Uterus (tissue), 4 donors: ENCODE measurements around the gene SYCP2. TPM values are rescaled to one million over a fixed set of nuclear protein-coding genes. Genes with fewer than 3 reads are reported as not detected.

Experiments used
- DNase-seq, 2 donors: peaks; one replicate each; pipeline ENCODE4 v3.0.0-alpha.2; 2019 to 2020
- H3K27ac ChIP-seq, 2 donors: fragments of 200-600 bp; sonication (generic); 1 replicate in 1 of 2; 2 replicates in 1 of 2; pipeline ENCODE4 v1.5.1; 2016 to 2018
- H3K27me3 ChIP-seq, 2 donors: fragments of 200-600 bp; sonication (generic); one replicate each; pipeline ENCODE4 v1.5.1; 2018 to 2019; ENCODE audit warnings: control low read depth in 1 of 2
- H3K36me3 ChIP-seq, 2 donors: fragments of 200-600 bp; sonication (generic); one replicate each; pipeline ENCODE4 v1.5.1; 2019; ENCODE audit warnings: control low read depth in 1 of 2
- H3K4me1 ChIP-seq, 2 donors: fragments of 200-600 bp; sonication (generic); one replicate each; pipeline ENCODE4 v1.5.1; 2018 to 2019; ENCODE audit warnings: control low read depth in 1 of 2
- H3K4me3 ChIP-seq, 2 donors: fragments of 200-600 bp; sonication (generic); 1 replicate in 1 of 2; 2 replicates in 1 of 2; pipeline ENCODE4 v1.5.1; 2018 to 2019; ENCODE audit warnings: mild to moderate bottlenecking in 1 of 2
- H3K9me3 ChIP-seq, 2 donors: fragments of 200-600 bp; sonication (generic); one replicate each; pipeline ENCODE4 v1.5.1; 2019; ENCODE audit warnings: control low read depth in 1 of 2
- CTCF ChIP-seq, 4 experiments: fragments of 200-600 bp in 2 of 4; fragments of 450-650 bp in 2 of 4; sonication (generic) in 2 of 4; IDR thresholded peaks; one replicate each; pipeline ENCODE4 v1.5.1; 2016 to 2019; ENCODE audit warnings: antibody characterized with exemption in 4 of 4, mild to moderate bottlenecking in 2 of 4, moderate library complexity in 1 of 4
- POLR2A ChIP-seq, 2 donors: fragments of 450-650 bp; IDR thresholded peaks; one replicate each; pipeline ENCODE4 v1.6.1; 2016; ENCODE audit warnings: antibody characterized with exemption in 2 of 2, mild to moderate bottlenecking in 1 of 2, moderate library complexity in 1 of 2
- intact Hi-C: fragments of 100-400 bp; cut with DNase I; formaldehyde crosslinking; loops from one replicate; pipeline ENCODE4 v1.15.1; 2023; ENCODE audit warnings: low total_unique reads
- total RNA-seq, 4 donors: library from RNA; depleted of rRNA in 3 of 4; stranded (reverse); fragments of >200 nt in 3 of 4; gene quantifications; one replicate each; pipeline versions ENCODE4 v1.1.0 to v1.2.4, GENCODE V29; 2014 to 2023
- donor health status: DM: yes; HTN: yes; CAD: no.

Gene SYCP2
- total RNA-seq, 4 donors from 2014 or later: 1.2 to 22.5 (median 6.6) TPM

DNA sequence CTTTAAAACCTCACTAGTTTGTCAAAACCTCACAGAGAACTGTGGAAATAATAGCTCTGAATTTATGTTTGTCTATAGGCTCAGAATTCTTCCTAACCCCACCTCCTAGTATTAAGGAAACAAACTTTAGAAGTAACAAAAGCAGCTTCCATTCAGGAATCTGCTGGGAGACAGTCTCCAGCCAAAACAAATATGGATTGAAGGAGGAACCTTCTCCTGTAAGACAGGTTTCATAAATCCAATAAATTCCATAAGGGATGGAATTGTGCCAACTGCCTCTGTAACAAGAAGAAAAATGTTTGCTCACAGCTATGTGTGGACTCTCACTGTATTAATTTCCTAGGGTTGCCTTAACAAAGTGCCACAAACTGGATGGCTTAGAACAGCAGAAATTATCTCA is 7.5 kb downstream of the SYCP2 start:
- TF ChIP-seq CTCF (IDR thresholded peaks at IDR 0.05) (no peak), POLR2A (IDR thresholded peaks at IDR 0.05) (no peak)
- Histone ChIP-seq H3K4me1 (no peaks in the 10 kb centered on the region), H3K4me3 (no peak overlapping the region), H3K27ac (no peak overlapping the region), H3K9me3 (no peaks in the 10 kb centered on the region), H3K27me3 (no peaks in the 10 kb centered on the region), H3K36me3 (no peaks in the 10 kb centered on the region)
- intact Hi-C loops: no loop called here
- DNase-seq: no peak

GRCh38 chr20:59925359-59925758 is 8.1 kb downstream of the SYCP2 start:
- H3K36me3 ChIP-seq: no peaks in the 10 kb centered on the region
- TF ChIP-seq POLR2A (IDR thresholded peaks at IDR 0.05) (no peak), CTCF (IDR thresholded peaks at IDR 0.05) (no peak)
- no peaks in the 10 kb centered on the region for H3K4me1 ChIP-seq
- H3K4me3 ChIP-seq: no peak overlapping the region
- DNase-seq: no peak
- intact Hi-C loops: no loop called here
- H3K27ac ChIP-seq: no peak overlapping the region
- H3K9me3 ChIP-seq: no peaks in the 10 kb centered on the region
- no peaks in the 10 kb centered on the region for H3K27me3 ChIP-seq

DNA sequence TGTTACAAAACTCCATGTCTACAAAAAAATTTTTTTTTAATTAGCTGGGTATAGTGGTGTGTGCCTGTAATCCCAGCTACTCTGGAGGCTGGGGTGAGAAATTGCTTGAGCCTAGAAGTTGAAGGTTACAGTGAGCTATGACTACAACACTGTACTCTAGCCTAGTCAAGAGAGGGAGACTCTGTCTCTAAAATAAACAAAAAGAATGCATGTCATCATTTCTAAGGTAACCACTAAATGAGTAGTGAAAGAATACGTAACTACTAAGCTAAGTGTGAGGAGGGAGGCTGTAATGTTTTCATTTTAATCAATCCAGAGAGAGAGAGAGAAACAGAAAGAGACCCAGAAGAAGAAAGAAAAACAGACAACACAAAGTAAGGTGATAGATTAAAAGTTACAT is 9.9 kb downstream of the SYCP2 start:
- intact Hi-C loops: no loop called here
- no peak overlapping the region for H3K4me3 ChIP-seq
- H3K4me1 ChIP-seq: no peaks in the 10 kb centered on the region
- no peak for TF ChIP-seq CTCF (IDR thresholded peaks at IDR 0.05)
- TF ChIP-seq POLR2A (IDR thresholded peaks at IDR 0.05): no peak
- H3K9me3 ChIP-seq: no peaks in the 10 kb centered on the region
- no peak overlapping the region for H3K27ac ChIP-seq
- DNase-seq: no peak
- no peaks in the 10 kb centered on the region for H3K27me3 ChIP-seq
- no peaks in the 10 kb centered on the region for H3K36me3 ChIP-seq

GRCh38 chr20:59920944-59921343 is 12.5 kb downstream of the SYCP2 start:
- Histone ChIP-seq H3K4me1 (no peaks in the 10 kb centered on the region), H3K4me3 (no peak overlapping the region), H3K9me3 (no peaks in the 10 kb centered on the region), H3K27me3 (no peaks in the 10 kb centered on the region), H3K36me3 (no peaks in the 10 kb centered on the region), H3K27ac (no peak overlapping the region)
- no peak for TF ChIP-seq CTCF (IDR thresholded peaks at IDR 0.05)
- no peak for TF ChIP-seq POLR2A (IDR thresholded peaks at IDR 0.05)
- intact Hi-C loops: no loop called here
- DNase-seq: no peak

- DNase-seq: no peak
- no peaks in the 10 kb centered on the region for H3K36me3 ChIP-seq
- H3K9me3 ChIP-seq: no peaks in the 10 kb centered on the region
- H3K27me3 ChIP-seq: peaks cover 0 to 4% of the 10 kb centered on the region in 2 donors
- no peak for TF ChIP-seq CTCF (IDR thresholded peaks at IDR 0.05)
- no peak for TF ChIP-seq POLR2A (IDR thresholded peaks at IDR 0.05)
- H3K27ac ChIP-seq: no peak overlapping the region
- intact Hi-C loops: no loop called here
- no peak overlapping the region for H3K4me3 ChIP-seq
- no peaks in the 10 kb centered on the region for H3K4me1 ChIP-seq
These were observed 20.8 kb downstream of the SYCP2 start for GRCh38 chr20:59912609-59913008.
